Liver (tissue), 9 donors: ENCODE results near the gene FAM234B. TPM values are rescaled to one million over a fixed set of nuclear protein-coding genes. Genes with fewer than 3 reads are reported as not detected.

Source experiments
- DNase-seq: peaks from one replicate; pipeline ENCODE4 v3.0.0-alpha.2; 2017; ENCODE audit warnings: low spot score
- H3K27ac ChIP-seq, 2 donors: one replicate each; pipeline ENCODE4 v1.7.0; 2013; ENCODE audit warnings: inconsistent platforms in 2 of 2, low read length in 2 of 2, control low read depth in 1 of 2, low read depth in 1 of 2, mild to moderate bottlenecking in 1 of 2
- H3K27me3 ChIP-seq, 4 donors: one replicate each; pipeline versions ENCODE4 v1.6.1 to v1.7.0; 2013; ENCODE audit warnings: low read length in 3 of 4, inconsistent platforms in 1 of 4, mild to moderate bottlenecking in 1 of 4, moderate library complexity in 1 of 4; ENCODE audit not compliant: control insufficient read depth in 4 of 4, insufficient read depth in 4 of 4
- H3K36me3 ChIP-seq, 4 donors: one replicate each; pipeline versions ENCODE4 v1.6.1 to v1.7.0; 2013; ENCODE audit warnings: low read length in 3 of 4, mild to moderate bottlenecking in 3 of 4, low read depth in 1 of 4, moderate library complexity in 1 of 4; ENCODE audit not compliant: control insufficient read depth in 4 of 4, insufficient read depth in 3 of 4
- H3K4me1 ChIP-seq, 4 donors: one replicate each; pipeline versions ENCODE4 v1.6.1 to v1.7.0; 2013; ENCODE audit warnings: low read length in 3 of 4, mild to moderate bottlenecking in 3 of 4, moderate library complexity in 1 of 4; ENCODE audit not compliant: control insufficient read depth in 4 of 4, insufficient read depth in 4 of 4
- H3K4me3 ChIP-seq, 3 donors: one replicate each; pipeline versions ENCODE4 v1.6.1 to v1.7.0; 2013; ENCODE audit warnings: low read length in 3 of 3, control low read depth in 1 of 3, low read depth in 1 of 3, mild to moderate bottlenecking in 1 of 3
- H3K9ac ChIP-seq, 2 donors: one replicate each; pipeline ENCODE4 v1.7.0; 2013; ENCODE audit warnings: low read length in 2 of 2, mild to moderate bottlenecking in 2 of 2, moderate library complexity in 2 of 2, control low read depth in 1 of 2, low read depth in 1 of 2
- H3K9me3 ChIP-seq, 4 donors: one replicate each; pipeline versions ENCODE4 v1.6.1 to v1.7.0; 2013; ENCODE audit warnings: low read length in 3 of 4; ENCODE audit not compliant: control insufficient read depth in 4 of 4
- EGR1 ChIP-seq, 2 donors: IDR thresholded peaks; 2 replicates each; pipeline ENCODE4 v1.6.1; 2016 to 2018; ENCODE audit warnings: antibody characterized with exemption in 2 of 2, low read depth in 2 of 2
- FOXA1 ChIP-seq: IDR thresholded peaks from 2 replicates; pipeline ENCODE4 v1.6.1; 2016; ENCODE audit warnings: antibody characterized with exemption
- FOXA2 ChIP-seq: IDR thresholded peaks from 2 replicates; pipeline ENCODE4 v1.6.1; 2016; ENCODE audit warnings: antibody characterized with exemption
- GABPA ChIP-seq, 2 donors: IDR thresholded peaks in 1 of 2; conservative IDR thresholded peaks in 1 of 2; 2 replicates each; pipeline ENCODE4 v1.6.1; 2016; ENCODE audit warnings: antibody characterized with exemption in 2 of 2, mild to moderate bottlenecking in 1 of 2, moderate library complexity in 1 of 2
- HNF4A ChIP-seq, 2 donors: conservative IDR thresholded peaks; 2 replicates each; pipeline ENCODE4 v1.6.1; 2016; ENCODE audit warnings: antibody characterized with exemption in 2 of 2, mild to moderate bottlenecking in 2 of 2
- HNF4G ChIP-seq: IDR thresholded peaks from 2 replicates; pipeline ENCODE4 v1.6.1; 2016; ENCODE audit warnings: antibody characterized with exemption
- JUND ChIP-seq, 2 donors: IDR thresholded peaks; 2 replicates each; pipeline ENCODE4 v1.6.1; 2016; ENCODE audit warnings: antibody characterized with exemption in 2 of 2
- NR2F2 ChIP-seq: IDR thresholded peaks from 2 replicates; pipeline ENCODE4 v1.6.1; 2016; ENCODE audit warnings: antibody characterized with exemption
- RAD21 ChIP-seq, 2 donors: IDR thresholded peaks; 2 replicates each; pipeline ENCODE4 v1.6.1; 2016; ENCODE audit warnings: antibody characterized with exemption in 2 of 2, mild to moderate bottlenecking in 2 of 2
- RXRA ChIP-seq, 2 donors: IDR thresholded peaks; 2 replicates each; pipeline ENCODE4 v1.6.1; 2017 to 2018; ENCODE audit warnings: antibody characterized with exemption in 2 of 2, mild to moderate bottlenecking in 1 of 2
- SP1 ChIP-seq: IDR thresholded peaks from 2 replicates; pipeline ENCODE4 v1.6.1; 2018; ENCODE audit warnings: antibody characterized with exemption, mild to moderate bottlenecking
- TAF1 ChIP-seq: conservative IDR thresholded peaks from 2 replicates; pipeline ENCODE4 v1.6.1; 2016; ENCODE audit warnings: antibody characterized with exemption, mild to moderate bottlenecking
- YY1 ChIP-seq: IDR thresholded peaks from 2 replicates; pipeline ENCODE4 v1.6.1; 2016; ENCODE audit warnings: antibody characterized with exemption, mild to moderate bottlenecking
- WGBS: extraction: QIAGEN DNeasy Blood & Tissue Kit; methylation state at CpG from one replicate; pipeline ENCODE4 v1.1.7; 2013; 5-methylcytosine and 5-hydroxymethylcytosine counted together
- polyA plus RNA-seq, 2 donors: library from polyadenylated mRNA; stranded (reverse) in 1 of 2; unstranded in 1 of 2; fragments of 200-250 nt in 1 of 2; fragments of >200 nt in 1 of 2; fragmentation: Nextera tagmentation in 1 of 2; extraction: Ambion mirVana in 1 of 2; gene quantifications; one replicate each; pipeline versions ENCODE4 v1.2.1 to v1.2.3, GENCODE V29; 2013 to 2015
- total RNA-seq, 2 donors: library from RNA; depleted of rRNA; stranded (reverse); fragments of >200 nt; gene quantifications; one replicate each; pipeline ENCODE4 v1.2.3, GENCODE V29; 2014
- TF ChIP-seq, protein P1 (sequence below): IDR thresholded peaks from 2 replicates; pipeline ENCODE4 v1.6.1; 2016; ENCODE audit warnings: antibody characterized with exemption
- TF ChIP-seq, protein P2 (sequence below): IDR thresholded peaks from 2 replicates; pipeline ENCODE4 v1.6.1; 2016; ENCODE audit warnings: antibody characterized with exemption, mild to moderate bottlenecking
- TF ChIP-seq, protein P3 (sequence below): IDR thresholded peaks from 2 replicates; pipeline ENCODE4 v1.6.1; 2016; ENCODE audit warnings: antibody characterized with exemption
- TF ChIP-seq, protein P4 (sequence below): IDR thresholded peaks from 2 replicates; pipeline ENCODE4 v1.6.1; 2016; ENCODE audit warnings: antibody characterized with exemption
- donor health status: healthy.
- donor health status: healthy.
- donor health status: healthy.
- donor health status: healthy.
- donor health status: healthy.

Gene FAM234B
- total and polyA plus RNA-seq, 4 donors, result 1.7 to 8.0 (median 3.2) TPM

DNA sequence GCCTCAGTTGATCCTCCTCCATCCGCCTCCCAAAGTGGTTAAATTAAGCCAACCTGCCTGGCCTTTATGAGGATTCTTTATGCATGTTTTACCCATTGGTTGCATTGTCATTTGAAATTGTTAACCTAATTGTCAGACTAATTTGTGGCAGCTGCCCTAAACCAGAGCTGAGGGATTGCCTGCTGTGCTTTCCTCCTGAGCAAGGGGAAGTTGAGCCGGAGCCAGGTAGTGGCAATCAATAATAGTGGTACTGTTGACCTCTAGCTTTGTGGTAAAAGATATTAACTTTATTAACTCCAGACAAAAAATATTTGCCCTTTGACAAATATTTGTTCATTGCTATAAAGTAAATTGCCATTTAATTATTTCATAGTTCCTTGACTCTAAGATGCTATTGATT is 38.5 kb upstream of the FAM234B start:
- TF ChIP-seq, protein P1, sequence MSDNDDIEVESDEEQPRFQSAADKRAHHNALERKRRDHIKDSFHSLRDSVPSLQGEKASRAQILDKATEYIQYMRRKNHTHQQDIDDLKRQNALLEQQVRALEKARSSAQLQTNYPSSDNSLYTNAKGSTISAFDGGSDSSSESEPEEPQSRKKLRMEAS, result peak; percentile 33
- TF ChIP-seq RAD21 (IDR thresholded peaks at IDR 0.05), result peak in 1 of 2 donors; percentile 42
- TF ChIP-seq, protein P2, sequence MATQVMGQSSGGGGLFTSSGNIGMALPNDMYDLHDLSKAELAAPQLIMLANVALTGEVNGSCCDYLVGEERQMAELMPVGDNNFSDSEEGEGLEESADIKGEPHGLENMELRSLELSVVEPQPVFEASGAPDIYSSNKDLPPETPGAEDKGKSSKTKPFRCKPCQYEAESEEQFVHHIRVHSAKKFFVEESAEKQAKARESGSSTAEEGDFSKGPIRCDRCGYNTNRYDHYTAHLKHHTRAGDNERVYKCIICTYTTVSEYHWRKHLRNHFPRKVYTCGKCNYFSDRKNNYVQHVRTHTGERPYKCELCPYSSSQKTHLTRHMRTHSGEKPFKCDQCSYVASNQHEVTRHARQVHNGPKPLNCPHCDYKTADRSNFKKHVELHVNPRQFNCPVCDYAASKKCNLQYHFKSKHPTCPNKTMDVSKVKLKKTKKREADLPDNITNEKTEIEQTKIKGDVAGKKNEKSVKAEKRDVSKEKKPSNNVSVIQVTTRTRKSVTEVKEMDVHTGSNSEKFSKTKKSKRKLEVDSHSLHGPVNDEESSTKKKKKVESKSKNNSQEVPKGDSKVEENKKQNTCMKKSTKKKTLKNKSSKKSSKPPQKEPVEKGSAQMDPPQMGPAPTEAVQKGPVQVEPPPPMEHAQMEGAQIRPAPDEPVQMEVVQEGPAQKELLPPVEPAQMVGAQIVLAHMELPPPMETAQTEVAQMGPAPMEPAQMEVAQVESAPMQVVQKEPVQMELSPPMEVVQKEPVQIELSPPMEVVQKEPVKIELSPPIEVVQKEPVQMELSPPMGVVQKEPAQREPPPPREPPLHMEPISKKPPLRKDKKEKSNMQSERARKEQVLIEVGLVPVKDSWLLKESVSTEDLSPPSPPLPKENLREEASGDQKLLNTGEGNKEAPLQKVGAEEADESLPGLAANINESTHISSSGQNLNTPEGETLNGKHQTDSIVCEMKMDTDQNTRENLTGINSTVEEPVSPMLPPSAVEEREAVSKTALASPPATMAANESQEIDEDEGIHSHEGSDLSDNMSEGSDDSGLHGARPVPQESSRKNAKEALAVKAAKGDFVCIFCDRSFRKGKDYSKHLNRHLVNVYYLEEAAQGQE, result no peak
- TF ChIP-seq, protein P3, sequence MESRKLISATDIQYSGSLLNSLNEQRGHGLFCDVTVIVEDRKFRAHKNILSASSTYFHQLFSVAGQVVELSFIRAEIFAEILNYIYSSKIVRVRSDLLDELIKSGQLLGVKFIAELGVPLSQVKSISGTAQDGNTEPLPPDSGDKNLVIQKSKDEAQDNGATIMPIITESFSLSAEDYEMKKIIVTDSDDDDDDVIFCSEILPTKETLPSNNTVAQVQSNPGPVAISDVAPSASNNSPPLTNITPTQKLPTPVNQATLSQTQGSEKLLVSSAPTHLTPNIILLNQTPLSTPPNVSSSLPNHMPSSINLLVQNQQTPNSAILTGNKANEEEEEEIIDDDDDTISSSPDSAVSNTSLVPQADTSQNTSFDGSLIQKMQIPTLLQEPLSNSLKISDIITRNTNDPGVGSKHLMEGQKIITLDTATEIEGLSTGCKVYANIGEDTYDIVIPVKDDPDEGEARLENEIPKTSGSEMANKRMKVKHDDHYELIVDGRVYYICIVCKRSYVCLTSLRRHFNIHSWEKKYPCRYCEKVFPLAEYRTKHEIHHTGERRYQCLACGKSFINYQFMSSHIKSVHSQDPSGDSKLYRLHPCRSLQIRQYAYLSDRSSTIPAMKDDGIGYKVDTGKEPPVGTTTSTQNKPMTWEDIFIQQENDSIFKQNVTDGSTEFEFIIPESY, result no peak
- peak in 1 of 2 donors; percentile 26 for TF ChIP-seq JUND (IDR thresholded peaks at IDR 0.05)
- no peak for TF ChIP-seq EGR1 (IDR thresholded peaks at IDR 0.05; ENCODE audit: low read depth in 2 of 2)
- peak; percentile 42 to 64 for TF ChIP-seq RXRA (IDR thresholded peaks at IDR 0.05)
- TF ChIP-seq FOXA1, result no peak
- TF ChIP-seq TAF1, result no peak
- no peak for TF ChIP-seq FOXA2
- TF ChIP-seq NR2F2, result peak; percentile 53
- peak; percentile 58 for TF ChIP-seq HNF4G
- no peak for TF ChIP-seq GABPA (IDR thresholded peaks at IDR 0.05 in 1 of 2, conservative IDR thresholded peaks at IDR 0.05 in 1 of 2)
- TF ChIP-seq SP1, result peak; percentile 45
- TF ChIP-seq HNF4A (conservative IDR thresholded peaks at IDR 0.05), result peak; percentile 81 to 90
- Histone ChIP-seq H3K4me3 (peak overlapping the region in 1 of 3 donors; percentile 8), H3K27me3 (no peaks in the 10 kb centered on the region), H3K27ac (no peak overlapping the region), H3K4me1 (peaks cover 5 to 47% (median 31%) of the 10 kb centered on the region in 4 donors), H3K9me3 (no peaks in the 10 kb centered on the region), H3K36me3 (no peaks in the 10 kb centered on the region), H3K9ac (no peak overlapping the region)
- no peak for DNase-seq
- 54% methylated on average over 2 of the region's 2 CpGs for WGBS

DNA sequence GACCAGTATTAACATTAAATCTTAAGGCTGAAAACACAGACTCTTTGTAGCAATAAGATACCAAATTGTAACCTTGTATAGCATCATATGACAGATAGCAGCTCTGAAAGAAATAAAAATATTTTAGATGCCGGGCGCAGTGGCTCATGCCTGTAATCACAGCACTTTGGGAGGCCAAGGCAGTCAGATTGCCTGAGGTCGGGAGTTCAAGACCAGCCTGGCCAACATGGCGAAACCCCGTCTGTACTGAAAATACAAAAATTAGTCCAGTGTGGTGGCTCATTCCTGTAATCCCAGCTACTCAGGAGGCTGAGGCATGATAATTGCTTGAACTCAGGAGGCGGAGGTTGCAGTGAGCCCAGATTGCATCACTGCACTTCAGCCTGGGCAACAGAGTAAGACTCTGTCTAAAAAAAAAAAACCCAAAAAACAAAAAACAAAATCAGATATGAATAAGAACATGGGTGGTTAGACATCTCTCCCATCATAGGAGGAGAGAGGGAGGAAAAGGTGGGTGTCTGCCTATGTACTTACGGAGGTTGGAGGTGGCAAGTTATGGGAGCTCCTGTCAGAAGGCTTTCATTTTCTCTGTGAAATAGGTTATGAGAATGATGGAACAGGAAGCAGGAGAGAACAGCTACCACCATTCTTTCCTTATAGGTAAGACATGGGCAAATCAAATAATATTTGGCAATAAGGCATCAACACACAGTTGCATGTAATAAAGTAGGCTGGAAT is 36.5 kb upstream of the FAM234B start:
- Histone ChIP-seq H3K9me3 (no peaks in the 10 kb centered on the region), H3K27me3 (no peaks in the 10 kb centered on the region), H3K4me1 (peaks cover 5 to 34% (median 29%) of the 10 kb centered on the region in 4 donors), H3K36me3 (no peaks in the 10 kb centered on the region), H3K27ac (no peak overlapping the region), H3K4me3 (no peak overlapping the region), H3K9ac (no peak overlapping the region)
- 93% methylated on average over 7 of the region's 7 CpGs for WGBS
- DNase-seq, result no peak
- TF ChIP-seq EGR1 (IDR thresholded peaks at IDR 0.05; ENCODE audit: low read depth in 2 of 2) (no peak), YY1 (no peak), TAF1 (no peak)
- TF ChIP-seq, protein P4, sequence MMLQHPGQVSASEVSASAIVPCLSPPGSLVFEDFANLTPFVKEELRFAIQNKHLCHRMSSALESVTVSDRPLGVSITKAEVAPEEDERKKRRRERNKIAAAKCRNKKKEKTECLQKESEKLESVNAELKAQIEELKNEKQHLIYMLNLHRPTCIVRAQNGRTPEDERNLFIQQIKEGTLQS, result no peak
